H1 (cell line): Measurements from ENCODE around the gene MGLL.

Experiments used
- CEBPB ChIP-seq: IDR thresholded peaks from 2 replicates; pipeline ENCODE4 v1.6.1; 2012; ENCODE audit warnings: low read depth, low read length
- EP300 ChIP-seq, 2 experiments: IDR thresholded peaks; 1 replicate in 1 of 2; 2 replicates in 1 of 2; pipeline ENCODE4 v1.6.1; 2011 to 2012; ENCODE audit warnings: low read depth in 2 of 2, low read length in 2 of 2, mild to moderate bottlenecking in 2 of 2, borderline replicate concordance in 1 of 2, inconsistent platforms in 1 of 2, moderate library complexity in 1 of 2
- GTF2F1 ChIP-seq: IDR thresholded peaks from 2 replicates; pipeline ENCODE4 v1.6.1; 2012; ENCODE audit warnings: low read depth, low read length, improper control_type of control experiment, borderline replicate concordance
- SP2 ChIP-seq: IDR thresholded peaks from 2 replicates; pipeline ENCODE4 v1.6.1; 2012; ENCODE audit warnings: mild to moderate bottlenecking, low read length, inconsistent platforms
- SUZ12 ChIP-seq: fragments of 200-600 bp; sonication (generic); IDR thresholded peaks from 2 replicates; pipeline ENCODE4 v1.6.1; 2012; ENCODE audit warnings: mild to moderate bottlenecking, inconsistent platforms, low read length, moderate library complexity, mixed read lengths
- TEAD4 ChIP-seq: IDR thresholded peaks from 2 replicates; pipeline ENCODE4 v1.6.1; 2012; ENCODE audit warnings: low read depth, low read length, inconsistent platforms, mixed read lengths
- TF ChIP-seq, protein P1 (sequence below), 3 experiments: IDR thresholded peaks; 1 replicate in 2 of 3; 2 replicates in 1 of 3; pipeline versions ENCODE4 v1.5.1 to v1.6.1; 2011; ENCODE audit warnings: low read length in 3 of 3, mild to moderate bottlenecking in 3 of 3, inconsistent platforms in 2 of 3, low read depth in 1 of 3, moderate library complexity in 1 of 3; ENCODE audit not compliant: insufficient read depth in 1 of 3; ENCODE audit errors: control extremely low read depth in 1 of 3

DNA sequence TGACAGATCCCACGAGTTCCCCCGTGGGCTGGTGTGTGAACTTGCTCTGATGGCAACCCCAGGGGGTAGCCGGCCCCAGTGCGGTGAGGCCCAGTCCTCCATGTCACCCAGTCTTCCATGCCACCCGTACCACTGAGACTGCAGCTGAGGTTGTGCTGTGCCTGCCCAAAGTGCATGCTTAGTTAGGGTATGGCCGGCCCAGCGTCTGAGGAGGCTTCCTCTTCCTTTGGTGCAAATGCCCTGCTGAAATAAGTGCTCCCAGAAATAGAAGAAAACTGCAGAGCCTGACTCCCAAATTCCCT, 31.5 kb downstream of the MGLL start:
- TF ChIP-seq, protein P1, sequence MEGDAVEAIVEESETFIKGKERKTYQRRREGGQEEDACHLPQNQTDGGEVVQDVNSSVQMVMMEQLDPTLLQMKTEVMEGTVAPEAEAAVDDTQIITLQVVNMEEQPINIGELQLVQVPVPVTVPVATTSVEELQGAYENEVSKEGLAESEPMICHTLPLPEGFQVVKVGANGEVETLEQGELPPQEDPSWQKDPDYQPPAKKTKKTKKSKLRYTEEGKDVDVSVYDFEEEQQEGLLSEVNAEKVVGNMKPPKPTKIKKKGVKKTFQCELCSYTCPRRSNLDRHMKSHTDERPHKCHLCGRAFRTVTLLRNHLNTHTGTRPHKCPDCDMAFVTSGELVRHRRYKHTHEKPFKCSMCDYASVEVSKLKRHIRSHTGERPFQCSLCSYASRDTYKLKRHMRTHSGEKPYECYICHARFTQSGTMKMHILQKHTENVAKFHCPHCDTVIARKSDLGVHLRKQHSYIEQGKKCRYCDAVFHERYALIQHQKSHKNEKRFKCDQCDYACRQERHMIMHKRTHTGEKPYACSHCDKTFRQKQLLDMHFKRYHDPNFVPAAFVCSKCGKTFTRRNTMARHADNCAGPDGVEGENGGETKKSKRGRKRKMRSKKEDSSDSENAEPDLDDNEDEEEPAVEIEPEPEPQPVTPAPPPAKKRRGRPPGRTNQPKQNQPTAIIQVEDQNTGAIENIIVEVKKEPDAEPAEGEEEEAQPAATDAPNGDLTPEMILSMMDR (IDR thresholded peaks at IDR 0.05; ENCODE audit: control extremely low read depth in 1 of 3, insufficient read depth in 1 of 3, low read depth in 1 of 3, low read length in 3 of 3), result no peak
- no peak for TF ChIP-seq SUZ12
- no peak for TF ChIP-seq GTF2F1
- TF ChIP-seq EP300 (IDR thresholded peaks at IDR 0.05; ENCODE audit: borderline replicate concordance in 1 of 2, low read depth in 2 of 2, low read length in 2 of 2), result no peak
- no peak for TF ChIP-seq TEAD4
- no peak for TF ChIP-seq SP2
- TF ChIP-seq CEBPB, result no peak
